NCI-H748 (cell line): ENCODE measurements around the gene SLC44A2.

Experiments used
- DNase-seq: peaks from one replicate; lab custom pipeline; 2025; ENCODE audit not compliant: unreplicated experiment; lab: John Stamatoyannopoulos, UW

SLC44A2 gene

GRCh38 chr19:10615429-10616023, 9.8 kb upstream of the SLC44A2 start:
- DNase-seq = no peak

GRCh38 chr19:10617409-10618121, 7.8 kb upstream of the SLC44A2 start:
- no peak for DNase-seq

GRCh38 chr19:10618846-10619245, 6.5 kb upstream of the SLC44A2 start:
- no peak for DNase-seq

- no peak for DNase-seq
These were observed 4.6 kb upstream of the SLC44A2 start for GRCh38 chr19:10620786-10621185.

- DNase-seq = no peak
These were observed 3.4 kb upstream of the SLC44A2 start for GRCh38 chr19:10621966-10622365.

GRCh38 chr19:10624585-10624984, 768 bp upstream of the SLC44A2 start:
- no peak for DNase-seq

GRCh38 chr19:10625762-10626138, 397 bp downstream of the SLC44A2 start:
- peak; percentile 9 for DNase-seq

GRCh38 chr19:10631874-10632273, 6.5 kb downstream of the SLC44A2 start:
- no peak for DNase-seq

- no peak for DNase-seq
These were observed 9.1 kb downstream of the SLC44A2 start for GRCh38 chr19:10634430-10634829.

- no peak for DNase-seq
These were observed 9.6 kb downstream of the SLC44A2 start for GRCh38 chr19:10634963-10635362.

- DNase-seq = no peak
These were observed 11.1 kb downstream of the SLC44A2 start for GRCh38 chr19:10636304-10636972.

GRCh38 chr19:10637894-10638293, 12.5 kb downstream of the SLC44A2 start:
- no peak for DNase-seq

- no peak for DNase-seq
These were observed 14.5 kb downstream of the SLC44A2 start for GRCh38 chr19:10639836-10640235.

GRCh38 chr19:10640361-10640760, 15.0 kb downstream of the SLC44A2 start:
- DNase-seq = no peak

- no peak for DNase-seq
These were observed 15.9 kb downstream of the SLC44A2 start for GRCh38 chr19:10641248-10641647.

GRCh38 chr19:10642473-10643171, 17.3 kb downstream of the SLC44A2 start:
- DNase-seq = no peak

GRCh38 chr19:10643172-10643967, 18.0 kb downstream of the SLC44A2 start:
- DNase-seq = no peak

- no peak for DNase-seq
These were observed 18.6 kb downstream of the SLC44A2 start for GRCh38 chr19:10643968-10644259.

- peak; percentile 62 for DNase-seq
These were observed 19.1 kb downstream of the SLC44A2 start for GRCh38 chr19:10644260-10645007.

- DNase-seq = no peak
These were observed 21.3 kb downstream of the SLC44A2 start for GRCh38 chr19:10646456-10647159.
